Peyer's patch (tissue), 4 donors: ENCODE results near the gene DOCK4.

Experiments used
- CTCF ChIP-seq, 6 experiments: fragments of 450-650 bp in 4 of 6; fragments of 200-600 bp in 2 of 6; sonication (generic) in 1 of 6; IDR thresholded peaks; one replicate each; pipeline ENCODE4 v1.5.1; 2017 to 2019; ENCODE audit warnings: antibody characterized with exemption in 6 of 6, mild to moderate bottlenecking in 3 of 6, moderate library complexity in 1 of 6
- POLR2A ChIP-seq, 2 donors: fragments of 450-650 bp; IDR thresholded peaks; one replicate each; pipeline ENCODE4 v1.5.1; 2017; ENCODE audit warnings: antibody characterized with exemption in 2 of 2, mild to moderate bottlenecking in 2 of 2, moderate library complexity in 2 of 2

DNA sequence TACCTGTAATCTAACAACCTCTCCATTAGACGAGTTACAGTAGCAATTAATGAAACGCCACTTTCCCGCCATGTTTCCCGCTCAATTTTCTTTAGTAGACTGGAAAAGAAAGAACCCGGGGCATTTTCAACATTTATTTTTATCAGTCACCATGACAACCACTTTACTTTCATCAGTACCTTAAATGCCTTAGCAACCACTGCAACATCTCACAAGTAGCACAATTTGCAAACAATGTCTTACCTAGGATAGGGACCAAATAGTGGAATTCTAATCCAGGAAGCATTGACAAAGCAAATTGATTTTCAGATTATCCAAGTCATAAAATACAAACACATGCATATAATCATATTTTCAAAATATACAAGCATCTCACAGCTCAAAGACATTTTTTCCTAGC, 422.3 kb downstream of the DOCK4 start:
- TF ChIP-seq CTCF (IDR thresholded peaks at IDR 0.05) (no peak), POLR2A (IDR thresholded peaks at IDR 0.05) (no peak)
